ENCODE data around the gene LSP1. TPM values are rescaled to one million over a fixed set of nuclear protein-coding genes. Genes with fewer than 3 reads are reported as not detected.

The LSP1 gene
- total and polyA plus RNA-seq, 2 of the 8 experiments (the other 6 are each of a cell fraction or from before 2014, with no cell fraction given), result 0.03 TPM; not detected in 1

GRCh38 chr11:1846453-1846932 lies 6.4 kb upstream of the LSP1 start:
- ChIA-PET CTCF (ENCODE audit: partially characterized antibody) (interaction anchor here (0.7 to 15.7 kb wide), 12 partner anchors 9 to 307 kb away, joined by 3 to 232 read pairs (median 6); no protein-coding TSS in a partner anchor), POLR2A (ENCODE audit: partially characterized antibody) (interaction anchor here (1.2 kb wide), 1 partner anchor 67 kb away, joined by 3 read pairs; no protein-coding TSS in a partner anchor)
- no peak overlapping the region for H4K91ac ChIP-seq (replicated peaks; ENCODE audit: insufficient read length, low read length)
- H2BK5ac ChIP-seq (ENCODE audit: low read depth, low read length), result no peak overlapping the region
- no peak overlapping the region for H2BK120ac ChIP-seq (replicated peaks; ENCODE audit: low read depth, low read length)
- no peak for DNase-seq (ENCODE audit: low read depth in 1 of 2, low spot score in 2 of 2)
- H3K9me3 ChIP-seq (ENCODE audit: insufficient read depth in 2 of 2, low read depth in 1 of 2, low read length in 1 of 2), result no peaks in the 10 kb centered on the region
- no peaks in the 10 kb centered on the region for H3K79me2 ChIP-seq (ENCODE audit: control insufficient read depth in 1 of 2, insufficient read depth in 2 of 2, low read length in 2 of 2)
- no peaks in the 10 kb centered on the region for H3K27me3 ChIP-seq (replicated peaks in 1 of 4; ENCODE audit: control insufficient read depth in 3 of 4, extremely low read depth in 1 of 4, insufficient read depth in 3 of 4, low read length in 3 of 4)
- H4K5ac ChIP-seq (ENCODE audit: insufficient read length, low read depth, low read length), result no peak overlapping the region
- no peak overlapping the region for H2AK5ac ChIP-seq (ENCODE audit: low read depth, low read length)
- H3K56ac ChIP-seq (replicated peaks; ENCODE audit: insufficient read length, low read depth, low read length), result no peak overlapping the region
- no peak overlapping the region for H3K9ac ChIP-seq (replicated peaks in 1 of 4; ENCODE audit: extremely low read depth in 1 of 4, low read depth in 3 of 4, low read length in 3 of 4)
- no peak overlapping the region for H2BK15ac ChIP-seq (ENCODE audit: low read length)
- H2AFZ ChIP-seq (ENCODE audit: low read length), result no peak overlapping the region
- H3K4me1 ChIP-seq (replicated peaks in 1 of 4; ENCODE audit: control insufficient read depth in 3 of 4, insufficient read depth in 4 of 4, low read length in 3 of 4), result peaks cover 0 to 3% (median 0%) of the 10 kb centered on the region in 4 experiments; a peak in 1 of 7 replicates
- no peak overlapping the region for H3K4me3 ChIP-seq (ENCODE audit: extremely low read depth in 1 of 4, insufficient read depth in 2 of 4, low read depth in 3 of 4, low read length in 4 of 4)
- H3K23me2 ChIP-seq (ENCODE audit: low read depth, low read length), result no peaks in the 10 kb centered on the region
- H4K20me1 ChIP-seq (replicated peaks in 1 of 2; ENCODE audit: control insufficient read depth in 1 of 2, insufficient read depth in 2 of 2, low read length in 2 of 2), result no peaks in the 10 kb centered on the region
- no peaks in the 10 kb centered on the region for H3K36me3 ChIP-seq (ENCODE audit: control insufficient read depth in 2 of 4, insufficient read depth in 4 of 4, low read length in 3 of 4)
- FAIRE-seq, result no peak
- no peak overlapping the region for H2BK20ac ChIP-seq (ENCODE audit: low read length)
- no peak overlapping the region for H3K27ac ChIP-seq (ENCODE audit: low read depth, low read length)
- WGBS, 2 experiments (ENCODE audit: extremely low coverage in 1 of 2, insufficient coverage in 1 of 2, insufficient read length in 1 of 2, insufficient replicate concordance in 2 of 2, low coverage in 1 of 2, low lambda C conversion rate in 2 of 2, missing lambda C conversion rate in 1 of 2), result 89% methylated on average over 9 of the region's 9 CpGs; no CpG with 5 or more reads in 1 of the 2 experiments
- no peak overlapping the region for H2BK12ac ChIP-seq (ENCODE audit: low read depth, low read length)
- no peak overlapping the region for H3K18ac ChIP-seq (ENCODE audit: extremely low read depth, low read length)
- no peak overlapping the region for H3K23ac ChIP-seq (ENCODE audit: insufficient read length)
- no peak overlapping the region for H3K4me2 ChIP-seq (ENCODE audit: insufficient read depth in 1 of 2, low read depth in 2 of 2, low read length in 2 of 2)
- H4K8ac ChIP-seq (ENCODE audit: extremely low read depth, insufficient read depth, low read length), result no peak overlapping the region
- H3K14ac ChIP-seq (ENCODE audit: insufficient read length), result no peak overlapping the region
- H3K4ac ChIP-seq (replicated peaks; ENCODE audit: insufficient read length, low read depth, low read length), result no peak overlapping the region
- H3K79me1 ChIP-seq (ENCODE audit: low read depth, low read length), result no peaks in the 10 kb centered on the region
- TF ChIP-seq TEAD4 (IDR thresholded peaks at IDR 0.05; ENCODE audit: low read depth, low read length) (no peak), MAX (IDR thresholded peaks at IDR 0.05) (no peak), SIRT6 (IDR thresholded peaks at IDR 0.05; ENCODE audit: low read length) (no peak), USF2 (IDR thresholded peaks at IDR 0.05; ENCODE audit: low read length) (no peak), SIX5 (IDR thresholded peaks at IDR 0.05; ENCODE audit: low read depth, low read length) (no peak), SP1 (IDR thresholded peaks at IDR 0.05; ENCODE audit: low read depth, low read length) (no peak), RAD21 (IDR thresholded peaks at IDR 0.05 in 1 of 2, conservative IDR thresholded peaks at IDR 0.05 in 1 of 2; ENCODE audit: low read depth in 2 of 2, low read length in 2 of 2) (no peak), ASH2L (IDR thresholded peaks at IDR 0.05; ENCODE audit: low read length) (no peak), CTCF (IDR thresholded peaks at IDR 0.05; ENCODE audit: control extremely low read depth in 1 of 3, insufficient read depth in 1 of 3, low read depth in 1 of 3, low read length in 3 of 3) (no peak), HDAC6 (IDR thresholded peaks at IDR 0.05; ENCODE audit: low read depth, low read length) (no peak)

Measured in H1 (cell line).